Activated CD4-positive, alpha-beta T cell treated with anti-CD3 and anti-CD28 coated beads, Interleukin-2, Interleukin-4, amounts not matched to agents 100 ng/mL and 50 ng/mL, durations not matched to agents 16 hours and 8 hours (primary cell): Measurements from ENCODE around the gene SLC8A1.

Source experiments
- DNase-seq: peaks from one replicate; pipeline ENCODE4 v3.0.0-alpha.2; 2020; ENCODE audit warnings: low spot score

SLC8A1 gene

GRCh38 chr2:40310303-40310702, 141.6 kb downstream of the SLC8A1 start:
- DNase-seq, result no peak

- no peak for DNase-seq
Measured at GRCh38 chr2:40304340-40304739, 147.6 kb downstream of the SLC8A1 start.

- DNase-seq, result no peak
Measured at GRCh38 chr2:40303746-40304145, 148.1 kb downstream of the SLC8A1 start.

- DNase-seq, result no peak
Measured at GRCh38 chr2:40302751-40303325, 149.1 kb downstream of the SLC8A1 start.

- DNase-seq, result no peak
Measured at GRCh38 chr2:40300391-40300790, 151.5 kb downstream of the SLC8A1 start.

- DNase-seq, result no peak
Measured at GRCh38 chr2:40299781-40300180, 152.1 kb downstream of the SLC8A1 start.

GRCh38 chr2:40299173-40299572, 152.7 kb downstream of the SLC8A1 start:
- DNase-seq, result no peak

GRCh38 chr2:40298026-40298425, 153.9 kb downstream of the SLC8A1 start:
- DNase-seq, result no peak

- no peak for DNase-seq
Measured at GRCh38 chr2:40292291-40292690, 159.6 kb downstream of the SLC8A1 start.

- DNase-seq, result no peak
Measured at GRCh38 chr2:40289771-40290404, 162.0 kb downstream of the SLC8A1 start.

GRCh38 chr2:40287773-40288172, 164.1 kb downstream of the SLC8A1 start:
- no peak for DNase-seq

GRCh38 chr2:40287195-40287594, 164.7 kb downstream of the SLC8A1 start:
- DNase-seq, result no peak

- no peak for DNase-seq
Measured at GRCh38 chr2:40286721-40287120, 165.2 kb downstream of the SLC8A1 start.

- DNase-seq, result no peak
Measured at GRCh38 chr2:40285391-40285790, 166.5 kb downstream of the SLC8A1 start.

- DNase-seq, result no peak
Measured at GRCh38 chr2:40284797-40285196, 167.1 kb downstream of the SLC8A1 start.

GRCh38 chr2:40283111-40283909, 168.6 kb downstream of the SLC8A1 start:
- no peak for DNase-seq

- no peak for DNase-seq
Measured at GRCh38 chr2:40282428-40282827, 169.5 kb downstream of the SLC8A1 start.

GRCh38 chr2:40281021-40281940, 170.6 kb downstream of the SLC8A1 start:
- no peak for DNase-seq

- DNase-seq, result no peak
Measured at GRCh38 chr2:40279482-40279881, 172.4 kb downstream of the SLC8A1 start.

GRCh38 chr2:40279001-40279400, 172.9 kb downstream of the SLC8A1 start:
- DNase-seq, result no peak

GRCh38 chr2:40276076-40276475, 175.8 kb downstream of the SLC8A1 start:
- DNase-seq, result no peak

GRCh38 chr2:40274270-40274669, 177.6 kb downstream of the SLC8A1 start:
- DNase-seq, result no peak
